HTR-8/SVneo (cell line): ENCODE results near the gene NAALADL2.
A peak's percentile ranks its signal among the peaks of the same experiment; 100 is the strongest.
"Not testable (repeated sequence)": the region's sequence is repeated elsewhere in the genome, so short reads cannot be mapped to it uniquely, and the experiment has no call there.

Experiments used
- DNase-seq: peaks from one replicate; pipeline ENCODE4 v3.0.0; 2011; ENCODE audit warnings: low spot score, mixed read lengths; ENCODE audit not compliant: insufficient read length
- FAIRE-seq: peaks from 2 replicates; lab custom pipeline; 2011; peaks lifted over from hg19 to GRCh38; lab: Jason Lieb, UNC

Gene NAALADL2

GRCh38 chr3:175489406-175489805, 630.3 kb downstream of the NAALADL2 start:
- no peak for DNase-seq
- no peak for FAIRE-seq

- no peak for DNase-seq
These were observed 634.2 kb downstream of the NAALADL2 start for GRCh38 chr3:175493301-175493700.

GRCh38 chr3:175495331-175495730, 636.2 kb downstream of the NAALADL2 start:
- DNase-seq (no peak), FAIRE-seq (no peak)

More at GRCh38 chr3:175493301-175493700, 634.2 kb downstream of the NAALADL2 start:
- FAIRE-seq, result no peak

GRCh38 chr3:175502155-175502554, 643.0 kb downstream of the NAALADL2 start:
- FAIRE-seq, result no peak
- no peak for DNase-seq

GRCh38 chr3:175511219-175511785, 652.2 kb downstream of the NAALADL2 start:
- FAIRE-seq (no peak), DNase-seq (no peak)

- no peak for FAIRE-seq
- no peak for DNase-seq
These were observed 653.6 kb downstream of the NAALADL2 start for GRCh38 chr3:175512700-175513099.

GRCh38 chr3:175518459-175518858, 659.3 kb downstream of the NAALADL2 start:
- no peak for DNase-seq
- FAIRE-seq, result no peak

GRCh38 chr3:175521406-175521805, 662.3 kb downstream of the NAALADL2 start:
- DNase-seq (no peak), FAIRE-seq (no peak)

GRCh38 chr3:175526191-175526590, 667.1 kb downstream of the NAALADL2 start:
- FAIRE-seq (no peak), DNase-seq (no peak)

- FAIRE-seq, result no peak
- DNase-seq, result no peak
These were observed 667.6 kb downstream of the NAALADL2 start for GRCh38 chr3:175526609-175527280.

GRCh38 chr3:175528693-175529092, 669.6 kb downstream of the NAALADL2 start:
- DNase-seq, FAIRE-seq: not testable (repeated sequence)

GRCh38 chr3:175535351-175535750, 676.2 kb downstream of the NAALADL2 start:
- DNase-seq (peak; percentile 4), FAIRE-seq (no peak)

GRCh38 chr3:175546115-175546514, 687.0 kb downstream of the NAALADL2 start:
- no peak for DNase-seq
- no peak for FAIRE-seq

GRCh38 chr3:175552929-175553328, 693.8 kb downstream of the NAALADL2 start:
- DNase-seq (no peak), FAIRE-seq (no peak)

GRCh38 chr3:175554801-175555200, 695.7 kb downstream of the NAALADL2 start:
- no peak for FAIRE-seq
- DNase-seq, result no peak

GRCh38 chr3:175558261-175558660, 699.1 kb downstream of the NAALADL2 start:
- FAIRE-seq (no peak), DNase-seq (no peak)

- FAIRE-seq, result no peak
- DNase-seq, result no peak
These were observed 705.2 kb downstream of the NAALADL2 start for GRCh38 chr3:175564363-175564762.

GRCh38 chr3:175571096-175571495, 712.0 kb downstream of the NAALADL2 start:
- FAIRE-seq (no peak), DNase-seq (no peak)

GRCh38 chr3:175573226-175573625, 714.1 kb downstream of the NAALADL2 start:
- DNase-seq (no peak), FAIRE-seq (no peak)

GRCh38 chr3:175580318-175580717, 721.2 kb downstream of the NAALADL2 start:
- DNase-seq (no peak), FAIRE-seq (no peak)

GRCh38 chr3:175585898-175586297, 726.8 kb downstream of the NAALADL2 start:
- FAIRE-seq (no peak), DNase-seq (peak; percentile 10)

GRCh38 chr3:175590745-175591144, 731.6 kb downstream of the NAALADL2 start:
- DNase-seq (no peak), FAIRE-seq (no peak)
